ENCODE data around the gene LPP.

LPP gene

GRCh38 chr3:188817935-188818269 is 663.9 kb downstream of the LPP start:
- TF ChIP-seq, protein P1, sequence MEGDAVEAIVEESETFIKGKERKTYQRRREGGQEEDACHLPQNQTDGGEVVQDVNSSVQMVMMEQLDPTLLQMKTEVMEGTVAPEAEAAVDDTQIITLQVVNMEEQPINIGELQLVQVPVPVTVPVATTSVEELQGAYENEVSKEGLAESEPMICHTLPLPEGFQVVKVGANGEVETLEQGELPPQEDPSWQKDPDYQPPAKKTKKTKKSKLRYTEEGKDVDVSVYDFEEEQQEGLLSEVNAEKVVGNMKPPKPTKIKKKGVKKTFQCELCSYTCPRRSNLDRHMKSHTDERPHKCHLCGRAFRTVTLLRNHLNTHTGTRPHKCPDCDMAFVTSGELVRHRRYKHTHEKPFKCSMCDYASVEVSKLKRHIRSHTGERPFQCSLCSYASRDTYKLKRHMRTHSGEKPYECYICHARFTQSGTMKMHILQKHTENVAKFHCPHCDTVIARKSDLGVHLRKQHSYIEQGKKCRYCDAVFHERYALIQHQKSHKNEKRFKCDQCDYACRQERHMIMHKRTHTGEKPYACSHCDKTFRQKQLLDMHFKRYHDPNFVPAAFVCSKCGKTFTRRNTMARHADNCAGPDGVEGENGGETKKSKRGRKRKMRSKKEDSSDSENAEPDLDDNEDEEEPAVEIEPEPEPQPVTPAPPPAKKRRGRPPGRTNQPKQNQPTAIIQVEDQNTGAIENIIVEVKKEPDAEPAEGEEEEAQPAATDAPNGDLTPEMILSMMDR (IDR thresholded peaks at IDR 0.05; ENCODE audit: low read depth, low read length, poor library complexity, severe bottlenecking) = no peak
- no peak for TF ChIP-seq EZH2phosphoT487 (IDR thresholded peaks at IDR 0.05; ENCODE audit: borderline replicate concordance, low read length)
- H3K27me3 ChIP-seq (ENCODE audit: control insufficient read depth, low read length) = no peaks in the 10 kb centered on the region
- H3K4me3 ChIP-seq (ENCODE audit: low read length) = no peak overlapping the region
- H3K27ac ChIP-seq (ENCODE audit: low read depth, low read length) = no peak overlapping the region
- H3F3A ChIP-seq (ENCODE audit: control insufficient read depth, insufficient read depth) = no peaks in the 10 kb centered on the region
- no peaks in the 10 kb centered on the region for H3K79me2 ChIP-seq (ENCODE audit: control insufficient read depth, low read length)
- no peaks in the 10 kb centered on the region for H3K9me2 ChIP-seq (replicated peaks; ENCODE audit: control insufficient read depth, low read length)
- no peaks in the 10 kb centered on the region for H4K20me1 ChIP-seq (ENCODE audit: control insufficient read depth, insufficient read depth, low read depth, low read length)
- H3K36me3 ChIP-seq (ENCODE audit: control insufficient read depth, low read length) = no peaks in the 10 kb centered on the region
- no peaks in the 10 kb centered on the region for H3K9me3 ChIP-seq (ENCODE audit: control insufficient read depth, insufficient read depth, low read length)
- H3K4me1 ChIP-seq (ENCODE audit: control insufficient read depth, low read length) = no peaks in the 10 kb centered on the region
- H3K4me2 ChIP-seq (ENCODE audit: low read length) = no peak overlapping the region

GRCh38 chr3:188818282-188818681 is 664.3 kb downstream of the LPP start:
- H3K36me3 ChIP-seq (ENCODE audit: control insufficient read depth, low read length) = no peaks in the 10 kb centered on the region
- H3K4me1 ChIP-seq (ENCODE audit: control insufficient read depth, low read length) = no peaks in the 10 kb centered on the region
- TF ChIP-seq, protein P1 (IDR thresholded peaks at IDR 0.05; ENCODE audit: low read depth, low read length, poor library complexity, severe bottlenecking) = no peak
- no peak for TF ChIP-seq EZH2phosphoT487 (IDR thresholded peaks at IDR 0.05; ENCODE audit: borderline replicate concordance, low read length)
- H3K9me3 ChIP-seq (ENCODE audit: control insufficient read depth, insufficient read depth, low read length) = no peaks in the 10 kb centered on the region
- H3K4me2 ChIP-seq (ENCODE audit: low read length) = no peak overlapping the region
- H3K9me2 ChIP-seq (replicated peaks; ENCODE audit: control insufficient read depth, low read length) = no peaks in the 10 kb centered on the region
- no peak overlapping the region for H3K27ac ChIP-seq (ENCODE audit: low read depth, low read length)
- no peaks in the 10 kb centered on the region for H3K79me2 ChIP-seq (ENCODE audit: control insufficient read depth, low read length)
- no peaks in the 10 kb centered on the region for H3F3A ChIP-seq (ENCODE audit: control insufficient read depth, insufficient read depth)
- H4K20me1 ChIP-seq (ENCODE audit: control insufficient read depth, insufficient read depth, low read depth, low read length) = no peaks in the 10 kb centered on the region
- no peaks in the 10 kb centered on the region for H3K27me3 ChIP-seq (ENCODE audit: control insufficient read depth, low read length)
- no peak overlapping the region for H3K4me3 ChIP-seq (ENCODE audit: low read length)

DNA sequence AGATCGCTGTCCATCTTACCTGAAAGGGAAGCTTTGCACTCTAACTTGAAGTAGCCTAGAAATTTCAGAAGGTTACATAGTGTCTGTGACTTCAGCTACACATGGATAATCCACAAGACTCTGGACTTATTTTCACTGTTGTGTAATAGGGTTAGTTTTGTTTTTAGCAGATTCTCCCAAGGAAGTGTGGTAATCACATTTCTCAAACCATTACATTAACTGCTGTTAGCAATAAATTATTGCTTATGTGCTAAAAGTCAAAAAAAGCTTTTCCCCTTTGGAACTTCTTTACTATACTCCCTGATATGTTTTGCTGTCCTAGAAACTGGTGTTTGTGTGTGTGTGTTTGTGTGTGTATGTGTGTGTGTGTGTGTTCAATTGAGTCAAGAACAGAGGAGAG is 666.0 kb downstream of the LPP start:
- no peaks in the 10 kb centered on the region for H3K27me3 ChIP-seq (ENCODE audit: control insufficient read depth, low read length)
- H3K79me2 ChIP-seq (ENCODE audit: control insufficient read depth, low read length) = no peaks in the 10 kb centered on the region
- H3K4me2 ChIP-seq (ENCODE audit: low read length) = no peak overlapping the region
- no peaks in the 10 kb centered on the region for H4K20me1 ChIP-seq (ENCODE audit: control insufficient read depth, insufficient read depth, low read depth, low read length)
- H3K9me3 ChIP-seq (ENCODE audit: control insufficient read depth, insufficient read depth, low read length) = no peaks in the 10 kb centered on the region
- no peak overlapping the region for H3K4me3 ChIP-seq (ENCODE audit: low read length)
- no peak overlapping the region for H3K27ac ChIP-seq (ENCODE audit: low read depth, low read length)
- H3K4me1 ChIP-seq (ENCODE audit: control insufficient read depth, low read length) = no peaks in the 10 kb centered on the region
- no peaks in the 10 kb centered on the region for H3K9me2 ChIP-seq (replicated peaks; ENCODE audit: control insufficient read depth, low read length)
- no peaks in the 10 kb centered on the region for H3K36me3 ChIP-seq (ENCODE audit: control insufficient read depth, low read length)
- H3F3A ChIP-seq (ENCODE audit: control insufficient read depth, insufficient read depth) = no peaks in the 10 kb centered on the region
- no peak for TF ChIP-seq EZH2phosphoT487 (IDR thresholded peaks at IDR 0.05; ENCODE audit: borderline replicate concordance, low read length)
- TF ChIP-seq, protein P1 (IDR thresholded peaks at IDR 0.05; ENCODE audit: low read depth, low read length, poor library complexity, severe bottlenecking) = no peak

DNA sequence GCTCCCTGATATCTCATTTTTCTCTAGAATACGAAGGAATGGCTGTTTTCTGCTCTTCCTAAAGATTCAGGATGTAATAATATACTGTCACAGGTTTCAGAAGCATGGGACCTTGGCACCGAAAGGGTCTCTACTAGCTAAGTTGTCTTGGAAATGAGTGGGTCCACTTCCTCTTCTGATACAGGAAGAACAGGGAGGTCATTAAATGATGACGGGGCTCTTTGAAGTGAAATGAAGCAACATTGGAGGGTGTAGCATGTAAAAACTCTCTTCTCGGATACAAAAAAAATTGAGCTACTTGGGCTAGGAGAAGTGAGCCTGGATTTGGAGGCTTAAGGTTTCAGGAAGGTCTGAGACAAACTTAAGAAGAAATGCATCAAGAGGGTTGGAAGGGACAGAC is 668.0 kb downstream of the LPP start:
- Histone ChIP-seq H4K20me1 (ENCODE audit: control insufficient read depth, insufficient read depth, low read depth, low read length) (no peaks in the 10 kb centered on the region), H3K4me1 (ENCODE audit: control insufficient read depth, low read length) (no peaks in the 10 kb centered on the region), H3K4me3 (ENCODE audit: low read length) (no peak overlapping the region), H3K79me2 (ENCODE audit: control insufficient read depth, low read length) (no peaks in the 10 kb centered on the region), H3K36me3 (ENCODE audit: control insufficient read depth, low read length) (no peaks in the 10 kb centered on the region), H3K27ac (ENCODE audit: low read depth, low read length) (no peak overlapping the region), H3K9me2 (replicated peaks; ENCODE audit: control insufficient read depth, low read length) (no peaks in the 10 kb centered on the region), H3K9me3 (ENCODE audit: control insufficient read depth, insufficient read depth, low read length) (no peaks in the 10 kb centered on the region), H3F3A (ENCODE audit: control insufficient read depth, insufficient read depth) (no peaks in the 10 kb centered on the region), H3K27me3 (ENCODE audit: control insufficient read depth, low read length) (no peaks in the 10 kb centered on the region), H3K4me2 (ENCODE audit: low read length) (no peak overlapping the region)
- TF ChIP-seq EZH2phosphoT487 (IDR thresholded peaks at IDR 0.05; ENCODE audit: borderline replicate concordance, low read length) = no peak
- TF ChIP-seq, protein P1 (IDR thresholded peaks at IDR 0.05; ENCODE audit: low read depth, low read length, poor library complexity, severe bottlenecking) = no peak
